DND-41 (cell line): ENCODE data around the gene BMP4.

ENCODE experiments used
- ATAC-seq: fragments of 200-7000 bp; cut with Tn5 transposase; 3 replicates; pipeline ENCODE4 v1.9.1; 2021; ENCODE audit warnings: low read depth; ENCODE audit not compliant: insufficient read depth
- DNase-seq: peaks from one replicate; pipeline ENCODE4 v3.0.0-alpha.2; 2020
- H2AFZ ChIP-seq: 2 replicates; pipeline ENCODE4 v1.6.0; 2012; ENCODE audit warnings: low read depth, low read length
- H3K27ac ChIP-seq: 2 replicates; pipeline ENCODE4 v1.5.1; 2012; ENCODE audit warnings: low read length, inconsistent platforms
- H3K27me3 ChIP-seq: fragments of 200-600 bp; sonication (generic); 2 replicates; pipeline ENCODE4 v1.6.0; 2012; ENCODE audit warnings: low read length, mild to moderate bottlenecking, inconsistent platforms; ENCODE audit not compliant: insufficient read depth, poor library complexity
- H3K36me3 ChIP-seq: 2 replicates; pipeline ENCODE4 v1.5.1; 2012; ENCODE audit warnings: low read length, inconsistent platforms; ENCODE audit not compliant: insufficient read depth
- H3K4me1 ChIP-seq: 2 replicates; pipeline ENCODE4 v1.5.1; 2012; ENCODE audit warnings: mild to moderate bottlenecking, low read length; ENCODE audit not compliant: insufficient read depth
- H3K4me2 ChIP-seq: 2 replicates; pipeline ENCODE4 v1.6.0; 2012; ENCODE audit warnings: mild to moderate bottlenecking, moderate library complexity, low read length, inconsistent platforms; ENCODE audit not compliant: insufficient read depth
- H3K4me3 ChIP-seq, 2 experiments: fragments of 200-600 bp in 1 of 2; shearing (Covaris generic) in 1 of 2; 2 replicates each; pipeline ENCODE4 v1.5.1; 2012 to 2016; ENCODE audit warnings: inconsistent platforms in 2 of 2, low read length in 2 of 2, mild to moderate bottlenecking in 2 of 2, low read depth in 1 of 2, moderate library complexity in 1 of 2
- H3K79me2 ChIP-seq: 2 replicates; pipeline ENCODE4 v1.6.0; 2012; ENCODE audit warnings: low read length, inconsistent platforms; ENCODE audit not compliant: insufficient read depth
- H3K9ac ChIP-seq: 2 replicates; pipeline ENCODE4 v1.6.0; 2012; ENCODE audit warnings: low read depth, mild to moderate bottlenecking, inconsistent platforms, low read length, moderate library complexity
- H3K9me3 ChIP-seq: 2 replicates; pipeline ENCODE4 v1.5.1; 2012; ENCODE audit warnings: low read length, moderate library complexity, mild to moderate bottlenecking, inconsistent platforms; ENCODE audit not compliant: insufficient read depth, severe bottlenecking
- H4K20me1 ChIP-seq: 2 replicates; pipeline ENCODE4 v1.6.0; 2012; ENCODE audit warnings: low read length; ENCODE audit not compliant: insufficient read depth
- CTCF ChIP-seq: IDR thresholded peaks from 2 replicates; pipeline ENCODE4 v1.5.1; 2012; ENCODE audit warnings: borderline replicate concordance, low read length, moderate library complexity, mild to moderate bottlenecking; ENCODE audit not compliant: poor library complexity, severe bottlenecking; ENCODE audit errors: extremely low read depth
- EZH2 ChIP-seq: IDR thresholded peaks from 3 replicates; pipeline ENCODE4 v1.6.1; 2012; ENCODE audit warnings: borderline replicate concordance, low read depth, mild to moderate bottlenecking, moderate library complexity, low read length, inconsistent platforms; ENCODE audit not compliant: severe bottlenecking

BMP4 gene

GRCh38 chr14:53964249-53964648 lies 7.6 kb upstream of the BMP4 start:
- TF ChIP-seq EZH2 (no peak), CTCF (no peak)
- DNase-seq (no peak), ATAC-seq (no peak)
- Histone ChIP-seq H3K27ac (no peak overlapping the region), H3K27me3 (no peaks in the 10 kb centered on the region), H3K4me3 (no peak overlapping the region), H3K9me3 (no peaks in the 10 kb centered on the region), H2AFZ (no peak overlapping the region), H4K20me1 (no peaks in the 10 kb centered on the region), H3K9ac (no peak overlapping the region), H3K36me3 (no peaks in the 10 kb centered on the region), H3K4me2 (no peak overlapping the region), H3K79me2 (no peaks in the 10 kb centered on the region), H3K4me1 (peaks cover 6% of the 10 kb centered on the region)

DNA sequence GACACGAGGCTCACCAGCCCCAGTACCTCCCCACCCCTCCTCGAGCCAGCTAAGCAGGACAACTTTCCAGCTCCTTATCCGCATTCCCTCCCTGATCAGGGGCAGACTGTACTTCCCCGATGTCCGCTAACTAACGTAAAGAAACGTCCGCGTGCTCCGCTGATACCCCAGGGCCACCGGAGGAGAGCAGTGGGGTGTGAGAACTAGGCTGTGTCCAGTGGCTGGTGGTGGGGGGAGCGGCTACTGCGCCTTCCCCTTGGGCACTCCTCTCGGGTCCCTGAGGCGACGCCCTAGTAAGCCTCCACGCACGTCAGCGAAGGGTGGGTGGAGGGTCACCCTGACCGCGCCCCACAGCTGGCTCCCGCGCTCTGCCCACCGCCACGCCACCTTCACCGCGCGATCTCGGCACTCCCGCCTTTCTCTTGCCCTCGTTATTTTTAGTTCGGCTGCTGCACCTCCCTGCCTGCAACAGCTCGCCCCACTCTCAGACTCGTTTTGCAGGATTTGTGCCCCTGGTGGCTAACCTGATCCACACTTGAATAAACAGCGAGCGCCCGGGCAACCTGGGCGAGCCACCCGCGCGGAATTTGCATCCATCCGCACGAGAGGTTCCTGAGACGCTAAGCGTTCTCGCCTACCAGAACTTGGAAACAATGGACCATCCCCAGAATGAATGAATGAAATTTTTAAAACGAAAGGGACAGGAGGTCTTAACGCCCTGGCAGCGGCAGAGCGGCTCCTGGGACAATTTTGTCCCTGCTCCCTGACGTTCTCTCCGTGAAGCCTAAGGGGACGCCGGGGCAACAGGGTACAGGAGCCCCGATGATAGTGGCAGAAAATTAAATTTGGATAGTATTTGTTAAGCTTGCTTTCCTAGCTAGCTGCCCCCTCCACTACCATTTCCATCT lies 6.9 kb upstream of the BMP4 start:
- Histone ChIP-seq H3K4me1 (peaks cover 2% of the 10 kb centered on the region), H3K4me3 (no peak overlapping the region), H3K9ac (no peak overlapping the region), H3K9me3 (no peaks in the 10 kb centered on the region), H3K36me3 (no peaks in the 10 kb centered on the region), H3K27ac (no peak overlapping the region), H3K27me3 (no peaks in the 10 kb centered on the region), H3K4me2 (no peak overlapping the region), H4K20me1 (no peaks in the 10 kb centered on the region), H3K79me2 (no peaks in the 10 kb centered on the region), H2AFZ (no peak overlapping the region)
- DNase-seq (no peak), ATAC-seq (no peak)
- TF ChIP-seq EZH2 (no peak), CTCF (no peak)

DNA sequence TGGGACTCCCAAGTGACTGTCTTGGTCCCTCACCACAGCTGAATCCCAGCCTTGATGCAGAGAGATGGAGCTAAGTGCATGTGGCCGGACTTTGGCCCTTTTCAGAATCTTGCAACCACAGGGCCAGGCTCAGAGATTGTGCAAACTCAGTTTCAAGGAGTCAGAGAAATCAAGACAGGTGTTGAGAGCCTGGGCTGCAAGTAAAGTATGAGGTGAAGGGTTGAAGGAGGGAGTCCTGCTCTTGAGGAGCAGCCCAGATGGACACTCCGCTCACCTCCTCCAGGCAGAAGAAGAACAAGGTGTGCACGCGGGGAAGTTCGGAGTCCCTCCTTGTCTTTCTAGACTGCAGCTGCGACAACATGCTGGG lies 6.3 kb upstream of the BMP4 start:
- Histone ChIP-seq H3K4me2 (no peak overlapping the region), H3K4me3 (no peak overlapping the region), H3K27me3 (no peaks in the 10 kb centered on the region), H3K79me2 (no peaks in the 10 kb centered on the region), H3K36me3 (no peaks in the 10 kb centered on the region), H3K27ac (no peak overlapping the region), H4K20me1 (no peaks in the 10 kb centered on the region), H2AFZ (no peak overlapping the region), H3K9ac (no peak overlapping the region), H3K4me1 (0 out of 2 replicates have a peak, but pooled peaks cover 4% of the 10 kb centered on the region), H3K9me3 (no peaks in the 10 kb centered on the region)
- DNase-seq (no peak), ATAC-seq (no peak)
- TF ChIP-seq CTCF (no peak), EZH2 (no peak)
